ENCODE measurements around the gene COQ9. TPM values are rescaled to one million over a fixed set of nuclear protein-coding genes. Genes with fewer than 3 reads are reported as not detected.

COQ9 gene
- total RNA-seq, 1 experiment from 2014 or later: 62.7 TPM

DNA sequence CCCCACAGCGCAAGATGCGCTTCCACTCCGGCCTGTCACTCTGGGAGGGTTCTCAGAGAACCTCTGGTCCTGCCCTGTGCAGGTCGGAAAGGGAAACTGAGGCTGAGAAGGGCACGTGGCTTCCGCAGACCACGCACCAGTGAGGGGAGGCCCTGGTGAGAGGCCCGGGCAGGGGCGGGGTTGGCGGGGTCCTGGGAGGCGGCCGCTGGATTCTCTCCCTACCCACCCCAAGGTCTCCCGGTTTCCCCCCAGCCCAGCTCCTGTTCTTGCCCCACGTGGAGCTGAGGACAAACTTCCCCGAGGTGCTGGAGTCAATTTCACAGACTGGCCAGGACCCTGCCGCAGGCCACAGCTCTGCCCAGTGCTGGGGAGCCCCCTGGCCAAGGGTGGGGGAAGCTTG lies 31.2 kb upstream of the COQ9 start:
- Histone ChIP-seq H4K20me1 (ENCODE audit: insufficient read depth) (no peaks in the 10 kb centered on the region), H3K79me2 (ENCODE audit: insufficient read depth, low read length) (no peaks in the 10 kb centered on the region), H3K4me3 (replicated peaks in 1 of 2; ENCODE audit: low read depth in 1 of 2, low read length in 2 of 2) (no peak overlapping the region), H3K9me3 (ENCODE audit: control insufficient read depth in 1 of 2, insufficient read depth in 1 of 2, low read depth in 1 of 2, low read length in 2 of 2) (no peaks in the 10 kb centered on the region), H3K27ac (ENCODE audit: low read depth, low read length) (no peak overlapping the region; the same call in 1 of the 2 replicates), H3K9me2 (ENCODE audit: insufficient read depth) (no peaks in the 10 kb centered on the region), H3K9ac (ENCODE audit: low read length) (no peak overlapping the region), H3K4me2 (ENCODE audit: low read length) (no peak overlapping the region), H3K27me3 (ENCODE audit: insufficient read depth, low read length) (no peaks in the 10 kb centered on the region), H3K36me3 (ENCODE audit: control insufficient read depth in 1 of 2, insufficient read depth in 2 of 2, low read length in 2 of 2) (no peaks in the 10 kb centered on the region), H2AFZ (ENCODE audit: low read depth, low read length, poor library complexity, severe bottlenecking) (no peak overlapping the region), H3K4me1 (ENCODE audit: control insufficient read depth in 1 of 2, insufficient read depth in 2 of 2, low read length in 2 of 2) (peaks cover 16 to 32% of the 10 kb centered on the region in 2 experiments; a peak in 3 of 4 replicates)
- intact Hi-C loops (cut with micrococcal nuclease): no loop called here
- RAD21 ChIA-PET (ENCODE audit: low non-redundant PET in 1 of 2, low total read pairs in 2 of 2, uncharacterized antibody in 2 of 2, unreplicated experiment in 2 of 2): interaction anchor here in 1 of 2 experiments (0.6 to 1.9 kb wide), 2 partner anchors 114 to 539 kb away, joined by 4 to 5 read pairs; no protein-coding TSS in a partner anchor
- CTCF ChIA-PET: interaction anchor here (1.6 to 4.1 kb wide), 3 partner anchors 12 to 114 kb away, joined by 6 to 126 read pairs (median 7); partner anchors contain the start of gene CCL17
- ATAC-seq (no peak), DNase-seq (ENCODE audit: low read depth, low spot score) (no peak)
- no peak for TF ChIP-seq EZH2 (IDR thresholded peaks at IDR 0.05)
- TF ChIP-seq ELF1 (IDR thresholded peaks at IDR 0.05; ENCODE audit: borderline replicate concordance, low read depth): no peak
- TF ChIP-seq CBX3 (IDR thresholded peaks at IDR 0.05; ENCODE audit: low read depth): no peak
- no peak for TF ChIP-seq CEBPB (IDR thresholded peaks at IDR 0.05; ENCODE audit: low read depth)
- no peak for TF ChIP-seq POLR2A (IDR thresholded peaks at IDR 0.05; ENCODE audit: borderline replicate concordance, extremely low read depth, insufficient read depth, insufficient read length)
- no peak for TF ChIP-seq ZFX (IDR thresholded peaks at IDR 0.05)
- no peak for TF ChIP-seq POLR2AphosphoS5 (IDR thresholded peaks at IDR 0.05; ENCODE audit: low read depth, low read length)
- no TSS peak for BruUV-seq (replicated peaks)
- POLR2A ChIA-PET: interaction anchor here (3.8 kb wide), 1 partner anchor 115 kb away, joined by 17 read pairs; no protein-coding TSS in a partner anchor

DNA sequence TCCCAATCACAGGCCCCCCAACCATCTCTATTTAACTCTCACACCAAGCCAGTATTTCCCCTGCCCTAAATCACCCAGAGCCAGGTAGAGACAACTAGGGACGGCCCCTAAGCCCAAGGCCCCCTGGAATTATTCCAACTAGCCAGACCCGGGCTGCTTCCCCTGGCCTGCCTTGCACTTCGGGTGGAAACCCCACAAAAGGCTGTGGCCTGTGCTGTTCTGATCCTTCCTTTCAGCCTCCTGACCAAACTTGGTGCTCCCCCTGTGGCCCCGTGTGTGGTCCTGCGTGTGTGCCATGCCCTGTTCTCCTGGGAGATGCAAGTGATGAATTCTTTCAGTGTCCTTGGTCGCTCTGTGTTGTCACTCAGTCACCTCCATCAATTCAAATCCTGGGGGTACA lies 27.8 kb upstream of the COQ9 start:
- Histone ChIP-seq H4K20me1 (ENCODE audit: insufficient read depth) (no peaks in the 10 kb centered on the region), H3K27me3 (ENCODE audit: insufficient read depth, low read length) (no peaks in the 10 kb centered on the region), H3K9me2 (ENCODE audit: insufficient read depth) (no peaks in the 10 kb centered on the region), H3K79me2 (ENCODE audit: insufficient read depth, low read length) (no peaks in the 10 kb centered on the region), H2AFZ (ENCODE audit: low read depth, low read length, poor library complexity, severe bottlenecking) (no peak overlapping the region), H3K4me2 (ENCODE audit: low read length) (no peak overlapping the region), H3K9ac (ENCODE audit: low read length) (no peak overlapping the region), H3K9me3 (ENCODE audit: control insufficient read depth in 1 of 2, insufficient read depth in 1 of 2, low read depth in 1 of 2, low read length in 2 of 2) (no peaks in the 10 kb centered on the region), H3K4me1 (ENCODE audit: control insufficient read depth in 1 of 2, insufficient read depth in 2 of 2, low read length in 2 of 2) (peaks cover 16 to 32% of the 10 kb centered on the region in 2 experiments; a peak in 3 of 4 replicates), H3K36me3 (ENCODE audit: control insufficient read depth in 1 of 2, insufficient read depth in 2 of 2, low read length in 2 of 2) (no peaks in the 10 kb centered on the region), H3K27ac (ENCODE audit: low read depth, low read length) (peak overlapping the region; percentile 16; the same call in 1 of the 2 replicates), H3K4me3 (replicated peaks in 1 of 2; ENCODE audit: low read depth in 1 of 2, low read length in 2 of 2) (no peak overlapping the region)
- CTCF ChIA-PET: interaction anchor here (1.1 to 4.1 kb wide), 7 partner anchors 10 to 118 kb away, joined by 3 to 126 read pairs (median 6); partner anchors contain the start of gene POLR2C
- RAD21 ChIA-PET (ENCODE audit: low non-redundant PET in 1 of 2, low total read pairs in 2 of 2, uncharacterized antibody in 2 of 2, unreplicated experiment in 2 of 2): interaction anchor here in 1 of 2 experiments (1.7 kb wide), 1 partner anchor 119 kb away, joined by 6 read pairs; no protein-coding TSS in a partner anchor
- TF ChIP-seq, protein P1, sequence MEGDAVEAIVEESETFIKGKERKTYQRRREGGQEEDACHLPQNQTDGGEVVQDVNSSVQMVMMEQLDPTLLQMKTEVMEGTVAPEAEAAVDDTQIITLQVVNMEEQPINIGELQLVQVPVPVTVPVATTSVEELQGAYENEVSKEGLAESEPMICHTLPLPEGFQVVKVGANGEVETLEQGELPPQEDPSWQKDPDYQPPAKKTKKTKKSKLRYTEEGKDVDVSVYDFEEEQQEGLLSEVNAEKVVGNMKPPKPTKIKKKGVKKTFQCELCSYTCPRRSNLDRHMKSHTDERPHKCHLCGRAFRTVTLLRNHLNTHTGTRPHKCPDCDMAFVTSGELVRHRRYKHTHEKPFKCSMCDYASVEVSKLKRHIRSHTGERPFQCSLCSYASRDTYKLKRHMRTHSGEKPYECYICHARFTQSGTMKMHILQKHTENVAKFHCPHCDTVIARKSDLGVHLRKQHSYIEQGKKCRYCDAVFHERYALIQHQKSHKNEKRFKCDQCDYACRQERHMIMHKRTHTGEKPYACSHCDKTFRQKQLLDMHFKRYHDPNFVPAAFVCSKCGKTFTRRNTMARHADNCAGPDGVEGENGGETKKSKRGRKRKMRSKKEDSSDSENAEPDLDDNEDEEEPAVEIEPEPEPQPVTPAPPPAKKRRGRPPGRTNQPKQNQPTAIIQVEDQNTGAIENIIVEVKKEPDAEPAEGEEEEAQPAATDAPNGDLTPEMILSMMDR (IDR thresholded peaks at IDR 0.05 in 2 of 3, conservative IDR thresholded peaks at IDR 0.05 in 1 of 3; ENCODE audit: borderline replicate concordance in 1 of 3, insufficient read depth in 1 of 3, low read depth in 2 of 3, low read length in 2 of 3): 0 out of 6 replicates have a peak, but pooled peaks of 1 of the 3 experiments have one; percentile 19
- TF ChIP-seq SP1 (IDR thresholded peaks at IDR 0.05; ENCODE audit: low read depth): no peak
- DNase-seq (ENCODE audit: low read depth, low spot score): no peak
- intact Hi-C loops (cut with micrococcal nuclease): loop anchor here (1.0 kb wide), 1 partner anchor 100 kb away; no protein-coding TSS in a partner anchor
- POLR2A ChIA-PET: interaction anchor here (1.4 to 3.8 kb wide), 3 partner anchors 28 to 119 kb away, joined by 4 to 17 read pairs (median 5); partner anchors contain the start of genes CIAPIN1 and COQ9
- no peak for ATAC-seq
- BruUV-seq (replicated peaks): no TSS peak
